C4-2B (cell line): Measurements from ENCODE around the gene SPARCL1.

Experiments
- H3K27ac ChIP-seq: fragments of 450-650 bp; 2 replicates; pipeline ENCODE4 v1.5.1; 2017
- CTCF ChIP-seq: fragments of 450-650 bp; conservative IDR thresholded peaks from 2 replicates; pipeline ENCODE4 v1.5.1; 2017; ENCODE audit warnings: mild to moderate bottlenecking
- ZFX ChIP-seq: fragments of 450-650 bp; IDR thresholded peaks from 2 replicates; pipeline ENCODE4 v1.6.1; 2017

The SPARCL1 gene

GRCh38 chr4:87511500-87511899 lies 17.7 kb downstream of the SPARCL1 start:
- TF ChIP-seq ZFX (no peak), CTCF (no peak)
- no peak overlapping the region for H3K27ac ChIP-seq

GRCh38 chr4:87510747-87511146 lies 18.4 kb downstream of the SPARCL1 start:
- no peak for TF ChIP-seq ZFX
- TF ChIP-seq CTCF, result no peak
- no peak overlapping the region for H3K27ac ChIP-seq

- TF ChIP-seq CTCF (no peak), ZFX (no peak)
- H3K27ac ChIP-seq, result no peak overlapping the region
These were observed 22.0 kb downstream of the SPARCL1 start for GRCh38 chr4:87506974-87507701.

GRCh38 chr4:87505862-87506261 lies 23.3 kb downstream of the SPARCL1 start:
- no peak for TF ChIP-seq ZFX
- peak; percentile 29 for TF ChIP-seq CTCF
- no peak overlapping the region for H3K27ac ChIP-seq

GRCh38 chr4:87502580-87503238 lies 26.5 kb downstream of the SPARCL1 start:
- TF ChIP-seq CTCF, result no peak
- TF ChIP-seq ZFX, result no peak
- H3K27ac ChIP-seq, result peak overlapping the region; percentile 51; the same call in 1 of the 2 replicates

GRCh38 chr4:87500092-87500462 lies 29.1 kb downstream of the SPARCL1 start:
- TF ChIP-seq CTCF (no peak), ZFX (no peak)
- peak overlapping the region; percentile 27; the same call in 1 of the 2 replicates for H3K27ac ChIP-seq

GRCh38 chr4:87499403-87500091 lies 29.6 kb downstream of the SPARCL1 start:
- peak overlapping the region; percentile 27; the same call in 1 of the 2 replicates for H3K27ac ChIP-seq
- TF ChIP-seq ZFX (no peak), CTCF (no peak)
